ENCODE results near the gene FLAD1. TPM values are rescaled to one million over a fixed set of nuclear protein-coding genes. Genes with fewer than 3 reads are reported as not detected.
A peak's percentile ranks its signal among the peaks of the same experiment; 100 is the strongest.
"Not testable (repeated sequence)": the region's sequence is repeated elsewhere in the genome, so short reads cannot be mapped to it uniquely, and the experiment has no call there.

Gene FLAD1
- total and polyA plus RNA-seq, 8 donors, result 26.4 to 39.9 (median 30.2) TPM

- ATAC-seq (peak; percentile 83), DNase-seq (peak; percentile 92 to 100 (median 98))
- Histone ChIP-seq H3K27ac (peak within 1 kb of the TSS; percentile 98 to 99), H3K4me1 (peaks cover 43 to 51% of the 10 kb centered on the region in 2 donors), H3K36me3 (peaks cover 0 to 6% of the 10 kb centered on the region in 2 donors), H3K27me3 (no peaks in the 10 kb centered on the region), H3K9me3 (no peaks in the 10 kb centered on the region), H3K4me3 (peak within 1 kb of the TSS; percentile 63 to 68)
- intact Hi-C loops (cut with DNase I), result no loop called here
- no peak for TF ChIP-seq CTCF (IDR thresholded peaks at IDR 0.05)
Measured at GRCh38 chr1:154974102-154974807, 8.9 kb upstream of the FLAD1 start, which contains the start of gene CKS1B. TSS of gene CKS1B (plus strand) at chr1:154974681. CDS start at chr1:154974746, 65 bp downstream.

GRCh38 chr1:154974808-154975408 is 8.2 kb upstream of the FLAD1 start:
- H3K36me3 ChIP-seq, result peaks cover 0 to 4% of the 10 kb centered on the region in 2 donors
- peaks cover 38 to 44% of the 10 kb centered on the region in 2 donors for H3K4me1 ChIP-seq
- no peaks in the 10 kb centered on the region for H3K27me3 ChIP-seq
- no peaks in the 10 kb centered on the region for H3K9me3 ChIP-seq
- DNase-seq (peak; percentile 94 to 100 (median 97)), ATAC-seq (peak; percentile 54)
- intact Hi-C loops (cut with DNase I), result no loop called here
- H3K27ac ChIP-seq, result peak overlapping the region; percentile 98 to 99
- TF ChIP-seq CTCF (IDR thresholded peaks at IDR 0.05), result no peak
- H3K4me3 ChIP-seq, result peak overlapping the region; percentile 63 to 68

- H3K27ac ChIP-seq, result peak overlapping the region; percentile 98 to 99
- ATAC-seq (no peak), DNase-seq (peak; percentile 43 to 85 (median 71))
- H3K27me3 ChIP-seq, result no peaks in the 10 kb centered on the region
- no peak for TF ChIP-seq CTCF (IDR thresholded peaks at IDR 0.05)
- H3K9me3 ChIP-seq, result no peaks in the 10 kb centered on the region
- H3K4me1 ChIP-seq, result peaks cover 33 to 38% of the 10 kb centered on the region in 2 donors
- peak overlapping the region; percentile 63 to 68 for H3K4me3 ChIP-seq
- H3K36me3 ChIP-seq, result peaks cover 0 to 4% of the 10 kb centered on the region in 2 donors
- intact Hi-C loops (cut with DNase I), result no loop called here
Measured at GRCh38 chr1:154975409-154976059, 7.6 kb upstream of the FLAD1 start.

GRCh38 chr1:154977762-154978161 is 5.4 kb upstream of the FLAD1 start:
- peaks cover 12 to 24% of the 10 kb centered on the region in 2 donors for H3K4me1 ChIP-seq
- DNase-seq; ATAC-seq; H3K4me3 ChIP-seq; H3K27me3 ChIP-seq; intact Hi-C loops (cut with DNase I); H3K9me3 ChIP-seq; H3K36me3 ChIP-seq; H3K27ac ChIP-seq: not testable (repeated sequence)

- Histone ChIP-seq H3K4me1 (peaks cover 8 to 18% of the 10 kb centered on the region in 2 donors), H3K27ac (no peak overlapping the region), H3K27me3 (no peaks in the 10 kb centered on the region), H3K36me3 (peaks cover 0 to 4% of the 10 kb centered on the region in 2 donors), H3K4me3 (no peak overlapping the region), H3K9me3 (no peaks in the 10 kb centered on the region)
- intact Hi-C loops (cut with DNase I), result no loop called here
- DNase-seq (no peak), ATAC-seq (no peak)
- no peak for TF ChIP-seq CTCF (IDR thresholded peaks at IDR 0.05)
Measured at GRCh38 chr1:154978360-154978759, 4.8 kb upstream of the FLAD1 start.

Data from left lung (tissue), 10 donors.